T-helper 1 cell treated with Interleukin-12 subunit alpha and Interleukin-12 subunit beta and Interleukin-4 antibody, amounts not matched to agents 30 μg/mL and 1 μg/mL, for 36 hours (primary cell): Measurements from ENCODE around the gene NOL3.

Source experiments
- H3K27ac Mint-ChIP-seq: one replicate; pipeline ENCODE4 v1.8.0; 2021; ENCODE audit warnings: mild to moderate bottlenecking, mixed read lengths
- H3K27me3 Mint-ChIP-seq: one replicate; pipeline ENCODE4 v1.8.0; 2021; ENCODE audit warnings: low read depth, mixed read lengths
- H3K36me3 Mint-ChIP-seq: one replicate; pipeline ENCODE4 v1.8.0; 2021; ENCODE audit warnings: low read depth, mixed read lengths
- H3K4me1 Mint-ChIP-seq: one replicate; pipeline ENCODE4 v1.8.0; 2021; ENCODE audit warnings: low read depth, mixed read lengths
- H3K4me3 Mint-ChIP-seq: one replicate; pipeline ENCODE4 v1.8.0; 2021; ENCODE audit warnings: mild to moderate bottlenecking, moderate library complexity, mixed read lengths
- H3K9me3 Mint-ChIP-seq: one replicate; pipeline ENCODE4 v1.8.0; 2021; ENCODE audit warnings: mixed read lengths

NOL3 gene

DNA sequence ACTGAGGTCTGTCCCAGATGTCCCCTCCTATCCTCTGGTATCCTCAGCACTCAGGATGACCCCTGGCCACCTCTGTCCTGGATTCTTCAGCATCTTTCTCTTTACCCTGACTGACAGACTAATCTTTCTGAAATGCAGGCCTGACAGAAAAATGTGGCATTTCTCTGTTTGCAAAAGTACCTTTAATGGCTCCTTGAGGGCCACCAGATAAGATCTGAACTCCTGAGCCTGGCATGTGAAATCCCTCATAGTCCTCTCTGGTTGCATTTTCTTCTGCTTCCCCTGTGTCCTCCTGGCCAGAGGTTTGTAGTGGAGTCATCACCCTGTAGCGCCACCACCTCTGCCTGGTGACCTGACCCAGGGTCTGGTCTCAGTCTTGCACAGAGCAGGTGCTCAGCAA lies 26.5 kb downstream of the NOL3 start:
- no peaks in the 10 kb centered on the region for H3K27me3 Mint-ChIP-seq
- H3K4me1 Mint-ChIP-seq = peaks cover 23% of the 10 kb centered on the region
- no peak overlapping the region for H3K27ac Mint-ChIP-seq
- H3K4me3 Mint-ChIP-seq = no peak overlapping the region
- no peaks in the 10 kb centered on the region for H3K9me3 Mint-ChIP-seq
- peaks cover 40% of the 10 kb centered on the region for H3K36me3 Mint-ChIP-seq

DNA sequence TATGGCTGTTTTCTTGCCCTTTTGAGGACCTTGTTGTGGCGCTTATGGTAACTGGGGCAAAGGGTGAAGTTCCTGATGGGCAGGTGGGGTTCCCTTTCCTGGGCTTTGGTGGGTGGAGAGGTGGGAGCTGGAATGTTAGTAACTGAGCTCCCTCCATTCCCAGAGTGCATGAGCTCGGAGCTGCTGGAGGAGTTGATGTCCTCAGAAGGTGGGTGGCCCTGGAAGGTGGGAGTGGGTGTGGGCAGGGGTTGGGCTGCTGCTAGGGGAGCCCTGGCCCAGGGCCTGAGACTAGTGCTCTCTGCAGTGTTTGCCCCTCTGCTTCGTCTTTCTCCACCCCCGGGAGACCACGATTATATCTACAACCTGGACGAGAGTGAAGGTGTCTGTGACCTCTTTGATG lies 27.4 kb downstream of the NOL3 start:
- Mint-ChIP-seq H3K27ac (no peak overlapping the region), H3K9me3 (no peaks in the 10 kb centered on the region), H3K36me3 (peaks cover 38% of the 10 kb centered on the region), H3K4me3 (no peak overlapping the region), H3K27me3 (no peaks in the 10 kb centered on the region), H3K4me1 (peaks cover 20% of the 10 kb centered on the region)

DNA sequence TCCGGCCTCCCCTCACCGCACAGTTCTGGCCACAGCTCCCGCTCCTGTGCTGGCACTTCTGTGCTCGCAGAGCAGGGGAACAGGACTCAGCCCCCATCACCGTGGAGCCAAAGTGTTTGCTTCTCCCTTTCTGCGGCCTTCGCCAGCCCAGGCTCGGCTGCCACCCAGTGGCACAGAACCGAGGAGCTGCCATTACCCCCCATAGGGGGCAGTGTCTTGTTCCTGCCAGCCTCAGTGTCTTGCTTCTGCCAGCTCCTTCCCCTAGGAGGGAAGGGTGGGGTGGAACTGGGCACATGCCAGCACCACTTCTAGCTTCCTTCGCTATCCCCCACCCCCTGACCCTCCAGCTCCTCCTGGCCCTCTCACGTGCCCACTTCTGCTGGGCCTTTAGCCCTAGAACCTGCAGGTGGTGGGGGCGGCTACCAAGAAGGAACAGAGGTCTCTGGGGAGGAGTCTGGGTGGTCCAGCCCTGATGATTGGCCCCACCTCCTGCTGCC lies 27.9 kb downstream of the NOL3 start:
- Mint-ChIP-seq H3K27me3 (no peaks in the 10 kb centered on the region), H3K27ac (no peak overlapping the region), H3K9me3 (no peaks in the 10 kb centered on the region), H3K4me3 (no peak overlapping the region), H3K36me3 (peaks cover 36% of the 10 kb centered on the region), H3K4me1 (peaks cover 17% of the 10 kb centered on the region)

DNA sequence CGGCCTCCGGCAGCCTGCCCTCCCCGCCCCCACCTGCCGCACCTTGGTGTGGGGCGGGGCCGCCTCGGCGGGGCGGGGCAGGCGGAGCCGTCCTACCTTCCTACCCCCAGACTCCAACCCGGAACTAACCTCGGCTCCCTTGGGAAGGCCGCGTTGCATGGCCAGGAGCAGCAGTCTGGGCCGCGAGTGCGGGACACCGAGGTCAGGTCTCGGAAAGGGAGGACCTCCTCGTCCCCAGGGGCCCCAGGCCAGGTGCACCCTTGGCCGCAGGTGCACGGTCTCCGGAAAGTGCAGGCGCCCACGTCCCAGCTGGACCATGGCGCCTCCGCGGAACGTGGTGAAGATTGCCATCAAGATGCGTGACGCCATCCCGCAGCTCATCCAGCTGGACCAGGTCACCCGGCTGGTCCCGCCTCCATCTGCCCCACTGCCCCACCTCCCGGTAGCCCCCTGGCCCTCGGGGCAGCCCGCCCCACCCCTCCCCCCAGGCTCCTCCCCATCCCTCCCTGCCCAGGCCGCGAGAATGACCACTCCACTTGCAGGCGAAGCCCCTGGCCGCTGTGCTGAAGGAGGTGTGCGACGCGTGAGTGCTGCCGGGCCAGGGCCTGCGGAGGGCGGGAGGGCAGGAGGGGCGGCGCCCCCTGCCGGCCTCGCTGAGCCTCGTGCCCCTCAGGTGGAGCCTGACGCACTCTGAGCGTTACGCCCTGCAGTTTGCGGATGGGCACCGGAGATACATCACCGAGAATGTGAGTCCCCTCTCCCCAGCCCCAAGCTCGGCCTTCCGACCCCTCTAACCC lies 28.9 kb downstream of the NOL3 start, which contains the start of gene ELMO3:
Gene ELMO3 (plus strand): TSS at position 121 of the 797 bp plus-strand sequence. CDS start 196 bp downstream, at position 317.
- no peak within 1 kb of the TSS for H3K27ac Mint-ChIP-seq
- H3K4me3 Mint-ChIP-seq = no peak within 1 kb of the TSS
- no peaks in the 10 kb centered on the region for H3K9me3 Mint-ChIP-seq
- H3K36me3 Mint-ChIP-seq = peaks cover 32% of the 10 kb centered on the region
- no peaks in the 10 kb centered on the region for H3K27me3 Mint-ChIP-seq
- H3K4me1 Mint-ChIP-seq = peaks cover 8% of the 10 kb centered on the region

DNA sequence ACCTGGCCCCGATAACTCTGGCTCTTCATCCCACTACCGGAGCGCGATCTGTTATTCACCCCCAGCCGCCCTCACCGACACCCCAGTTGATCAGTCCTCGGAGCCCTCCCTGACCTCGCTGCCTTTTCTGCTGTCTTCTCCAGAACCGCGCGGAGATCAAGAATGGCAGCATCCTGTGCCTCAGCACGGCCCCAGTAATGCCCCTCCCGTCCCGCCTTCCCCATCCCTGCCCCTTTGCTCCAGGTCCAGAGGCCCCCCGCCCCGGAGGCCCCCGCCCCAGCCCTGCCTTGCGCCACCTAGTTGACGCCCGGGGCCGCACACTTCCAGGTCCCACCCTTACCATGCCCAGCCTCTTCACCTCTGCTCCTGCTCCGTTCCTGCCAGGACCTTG lies 29.5 kb downstream of the NOL3 start:
- H3K4me3 Mint-ChIP-seq = no peak overlapping the region
- peaks cover 27% of the 10 kb centered on the region for H3K36me3 Mint-ChIP-seq
- H3K9me3 Mint-ChIP-seq = no peaks in the 10 kb centered on the region
- peaks cover 8% of the 10 kb centered on the region for H3K4me1 Mint-ChIP-seq
- H3K27ac Mint-ChIP-seq = no peak overlapping the region
- H3K27me3 Mint-ChIP-seq = no peaks in the 10 kb centered on the region

DNA sequence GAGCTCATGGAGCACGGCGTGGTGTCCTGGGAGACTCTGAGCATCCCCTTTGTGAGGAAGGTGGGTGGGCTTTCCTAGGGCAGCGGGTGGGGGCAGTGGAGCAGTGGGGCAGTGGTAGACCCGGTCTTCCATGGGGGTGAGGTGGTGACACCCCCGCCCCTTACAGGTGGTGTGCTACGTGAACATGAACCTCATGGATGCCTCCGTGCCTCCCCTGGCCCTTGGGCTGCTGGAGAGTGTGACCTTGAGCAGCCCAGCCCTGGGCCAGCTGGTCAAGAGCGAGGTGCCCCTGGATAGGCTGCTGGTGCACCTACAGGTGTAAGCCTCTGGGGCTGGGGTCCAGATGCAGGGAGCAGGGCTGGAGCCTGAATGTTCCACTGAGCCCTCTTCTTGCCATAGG lies 30.2 kb downstream of the NOL3 start:
- H3K4me1 Mint-ChIP-seq = peaks cover 8% of the 10 kb centered on the region
- H3K9me3 Mint-ChIP-seq = no peaks in the 10 kb centered on the region
- peaks cover 20% of the 10 kb centered on the region for H3K36me3 Mint-ChIP-seq
- H3K27me3 Mint-ChIP-seq = no peaks in the 10 kb centered on the region
- H3K4me3 Mint-ChIP-seq = no peak overlapping the region
- H3K27ac Mint-ChIP-seq = no peak overlapping the region

DNA sequence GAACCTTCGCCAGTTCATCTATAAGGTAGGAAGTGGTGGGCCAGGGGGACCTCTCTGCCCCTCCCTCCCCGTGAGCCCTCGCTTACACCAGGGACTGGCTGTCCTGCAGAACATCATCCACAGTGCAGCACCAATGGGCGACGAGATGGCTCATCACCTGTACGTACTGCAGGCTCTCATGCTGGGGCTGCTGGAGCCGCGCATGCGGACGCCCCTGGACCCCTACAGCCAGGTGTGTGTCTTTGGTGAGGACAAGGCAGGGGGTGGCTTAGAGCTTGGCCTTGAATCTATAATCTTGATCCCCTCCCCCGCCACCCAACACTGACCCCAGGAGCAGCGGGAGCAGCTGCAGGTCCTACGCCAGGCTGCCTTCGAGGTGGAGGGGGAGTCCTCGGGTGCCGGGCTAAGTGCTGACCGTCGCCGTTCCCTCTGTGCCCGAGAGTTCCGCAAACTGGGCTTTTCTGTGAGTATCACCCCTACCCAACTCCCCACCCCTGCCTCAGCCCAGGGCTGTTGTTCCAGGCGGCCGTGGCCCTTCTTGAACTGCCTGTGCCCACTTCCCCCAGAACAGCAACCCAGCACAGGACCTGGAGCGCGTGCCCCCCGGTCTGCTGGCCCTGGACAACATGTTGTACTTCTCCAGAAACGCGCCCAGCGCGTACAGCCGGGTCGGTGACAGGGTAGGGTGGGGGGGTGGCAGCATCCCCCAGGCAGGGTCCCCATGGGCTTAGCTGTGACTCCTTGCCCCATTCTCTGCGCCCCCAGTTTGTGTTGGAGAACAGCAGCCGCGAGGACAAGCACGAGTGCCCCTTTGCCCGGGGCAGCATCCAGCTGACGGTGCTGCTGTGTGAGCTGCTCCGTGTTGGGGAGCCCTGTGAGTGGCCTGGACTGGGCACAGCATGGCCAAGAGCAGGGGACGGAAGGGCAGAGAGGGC lies 31.3 kb downstream of the NOL3 start:
- H3K27me3 Mint-ChIP-seq = no peaks in the 10 kb centered on the region
- no peaks in the 10 kb centered on the region for H3K9me3 Mint-ChIP-seq
- peaks cover 1% of the 10 kb centered on the region for H3K4me1 Mint-ChIP-seq
- no peak overlapping the region for H3K27ac Mint-ChIP-seq
- peaks cover 10% of the 10 kb centered on the region for H3K36me3 Mint-ChIP-seq
- H3K4me3 Mint-ChIP-seq = no peak overlapping the region

DNA sequence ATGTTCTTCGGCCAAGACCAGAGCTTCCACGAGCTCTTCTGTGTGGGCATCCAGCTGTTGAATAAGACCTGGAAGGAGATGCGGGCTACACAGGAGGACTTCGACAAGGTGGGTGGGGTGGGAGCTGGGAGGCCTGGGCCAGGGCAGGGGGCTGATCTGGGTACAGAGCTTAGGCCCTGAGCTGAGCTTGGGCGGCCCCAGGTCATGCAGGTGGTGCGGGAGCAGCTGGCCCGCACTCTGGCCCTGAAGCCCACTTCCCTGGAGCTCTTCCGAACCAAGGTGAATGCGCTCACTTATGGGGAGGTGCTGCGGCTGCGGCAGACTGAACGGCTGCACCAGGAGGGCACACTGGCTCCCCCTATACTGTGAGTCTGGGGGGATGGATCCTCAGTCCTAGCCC lies 32.1 kb downstream of the NOL3 start:
- no peak overlapping the region for H3K4me3 Mint-ChIP-seq
- no peaks in the 10 kb centered on the region for H3K4me1 Mint-ChIP-seq
- H3K27me3 Mint-ChIP-seq = no peaks in the 10 kb centered on the region
- peaks cover 10% of the 10 kb centered on the region for H3K36me3 Mint-ChIP-seq
- no peak overlapping the region for H3K27ac Mint-ChIP-seq
- H3K9me3 Mint-ChIP-seq = no peaks in the 10 kb centered on the region

DNA sequence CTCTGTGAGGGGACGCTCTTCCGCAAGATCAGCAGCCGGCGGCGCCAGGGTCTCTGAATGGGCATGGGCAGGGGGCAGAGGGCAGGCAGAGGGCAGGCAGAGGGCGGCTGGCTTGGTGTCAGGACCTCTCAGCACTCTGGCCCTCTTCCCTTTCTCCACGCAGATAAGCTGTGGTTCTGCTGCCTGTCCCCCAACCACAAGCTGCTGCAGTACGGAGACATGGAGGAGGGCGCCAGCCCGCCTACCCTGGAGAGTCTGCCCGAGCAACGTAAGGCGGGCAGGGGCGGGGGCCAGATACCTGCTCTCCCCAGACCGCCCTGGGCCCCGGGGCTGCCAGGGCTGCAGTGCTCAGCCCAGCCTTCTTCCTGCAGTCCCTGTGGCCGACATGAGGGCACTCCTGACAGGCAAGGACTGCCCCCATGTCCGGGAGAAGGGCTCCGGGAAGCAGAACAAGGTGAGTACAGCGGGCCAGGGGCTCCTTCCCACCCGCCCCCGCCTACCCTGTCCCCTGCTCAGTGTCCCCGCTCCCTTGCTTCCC lies 32.7 kb downstream of the NOL3 start:
- no peaks in the 10 kb centered on the region for H3K9me3 Mint-ChIP-seq
- no peak overlapping the region for H3K4me3 Mint-ChIP-seq
- H3K27ac Mint-ChIP-seq = no peak overlapping the region
- no peaks in the 10 kb centered on the region for H3K27me3 Mint-ChIP-seq
- H3K36me3 Mint-ChIP-seq = peaks cover 10% of the 10 kb centered on the region
- H3K4me1 Mint-ChIP-seq = no peaks in the 10 kb centered on the region

DNA sequence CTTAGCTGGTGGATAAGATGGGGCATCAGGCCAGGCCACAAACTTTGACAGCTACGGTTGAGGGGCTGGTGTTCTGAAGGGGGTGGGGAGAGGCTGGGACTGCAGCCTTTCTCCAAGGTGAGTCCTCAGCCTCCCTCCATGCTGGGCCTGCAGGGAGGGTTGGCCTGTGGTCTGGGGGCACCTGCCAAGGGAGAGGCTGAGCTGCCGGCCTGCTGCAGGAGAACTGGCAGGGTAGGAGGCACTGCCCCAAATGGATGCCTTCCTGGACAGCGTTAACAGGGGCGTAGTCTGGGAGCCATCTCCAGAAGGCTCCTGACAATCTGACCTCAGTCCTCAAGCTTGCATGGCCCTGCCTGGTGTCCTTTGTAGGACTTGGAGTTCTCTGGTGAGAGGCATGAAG lies 33.7 kb downstream of the NOL3 start:
- H3K9me3 Mint-ChIP-seq = no peaks in the 10 kb centered on the region
- peaks cover 5% of the 10 kb centered on the region for H3K36me3 Mint-ChIP-seq
- no peaks in the 10 kb centered on the region for H3K27me3 Mint-ChIP-seq
- H3K4me3 Mint-ChIP-seq = no peak overlapping the region
- no peak overlapping the region for H3K27ac Mint-ChIP-seq
- no peaks in the 10 kb centered on the region for H3K4me1 Mint-ChIP-seq

DNA sequence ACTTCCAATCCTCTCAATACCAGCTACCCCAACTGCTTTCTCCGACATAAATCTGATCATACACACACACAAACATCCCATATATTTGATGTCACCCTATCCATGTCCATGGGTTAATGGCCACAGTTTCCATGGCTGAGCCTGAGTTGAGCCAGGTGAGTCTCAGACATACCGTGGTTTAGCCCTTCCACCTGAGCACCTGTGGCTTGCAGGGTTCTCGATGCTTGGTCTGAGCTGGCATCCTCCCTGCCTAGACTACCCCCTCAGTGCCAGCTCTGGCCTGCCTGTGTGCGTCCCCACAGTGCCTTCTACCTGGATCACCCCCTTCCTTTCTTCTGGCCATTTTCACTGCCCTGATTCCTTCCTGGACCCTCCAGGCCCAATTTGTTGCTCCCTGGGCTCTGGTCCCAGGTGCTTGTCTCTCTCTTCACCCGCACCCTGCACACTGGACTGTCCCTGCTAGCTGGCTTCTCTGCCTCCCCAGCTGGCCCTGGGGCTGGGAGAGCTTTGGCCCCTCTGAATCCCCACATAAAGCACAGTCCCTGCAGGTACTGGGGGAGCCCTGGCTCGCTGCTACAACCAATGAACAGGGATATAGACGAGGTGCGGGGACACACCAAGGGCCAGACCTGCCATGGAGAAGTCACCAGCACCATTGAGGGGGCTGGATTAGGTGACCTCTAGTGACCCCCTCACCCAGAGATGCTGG lies 35.9 kb downstream of the NOL3 start:
- Mint-ChIP-seq H3K27me3 (no peaks in the 10 kb centered on the region), H3K4me3 (no peak overlapping the region), H3K27ac (no peak overlapping the region), H3K9me3 (no peaks in the 10 kb centered on the region), H3K4me1 (no peaks in the 10 kb centered on the region), H3K36me3 (peaks cover 3% of the 10 kb centered on the region)

DNA sequence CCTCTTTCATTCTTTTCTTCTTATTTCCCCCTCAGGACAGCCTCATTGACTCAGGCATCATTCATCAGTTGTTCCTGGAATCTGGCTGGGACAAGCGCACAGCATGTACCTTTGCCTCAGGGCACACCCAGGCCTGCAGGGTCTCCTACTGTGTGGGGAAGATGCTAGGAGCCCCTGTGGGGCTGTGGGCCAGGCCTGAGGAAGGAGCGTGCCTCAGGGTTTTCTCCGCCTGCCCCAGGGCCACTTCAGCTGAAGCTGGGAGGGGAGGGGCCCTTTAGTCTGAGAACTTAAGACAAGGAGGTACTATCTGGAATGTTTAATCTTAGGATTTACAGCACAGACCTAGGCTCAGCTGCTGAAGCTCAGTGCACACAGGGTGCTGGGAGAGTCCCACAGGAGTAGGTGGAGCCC lies 36.5 kb downstream of the NOL3 start:
- H3K4me1 Mint-ChIP-seq = no peaks in the 10 kb centered on the region
- no peak overlapping the region for H3K4me3 Mint-ChIP-seq
- H3K36me3 Mint-ChIP-seq = peaks cover 3% of the 10 kb centered on the region
- no peaks in the 10 kb centered on the region for H3K9me3 Mint-ChIP-seq
- no peak overlapping the region for H3K27ac Mint-ChIP-seq
- H3K27me3 Mint-ChIP-seq = no peaks in the 10 kb centered on the region

DNA sequence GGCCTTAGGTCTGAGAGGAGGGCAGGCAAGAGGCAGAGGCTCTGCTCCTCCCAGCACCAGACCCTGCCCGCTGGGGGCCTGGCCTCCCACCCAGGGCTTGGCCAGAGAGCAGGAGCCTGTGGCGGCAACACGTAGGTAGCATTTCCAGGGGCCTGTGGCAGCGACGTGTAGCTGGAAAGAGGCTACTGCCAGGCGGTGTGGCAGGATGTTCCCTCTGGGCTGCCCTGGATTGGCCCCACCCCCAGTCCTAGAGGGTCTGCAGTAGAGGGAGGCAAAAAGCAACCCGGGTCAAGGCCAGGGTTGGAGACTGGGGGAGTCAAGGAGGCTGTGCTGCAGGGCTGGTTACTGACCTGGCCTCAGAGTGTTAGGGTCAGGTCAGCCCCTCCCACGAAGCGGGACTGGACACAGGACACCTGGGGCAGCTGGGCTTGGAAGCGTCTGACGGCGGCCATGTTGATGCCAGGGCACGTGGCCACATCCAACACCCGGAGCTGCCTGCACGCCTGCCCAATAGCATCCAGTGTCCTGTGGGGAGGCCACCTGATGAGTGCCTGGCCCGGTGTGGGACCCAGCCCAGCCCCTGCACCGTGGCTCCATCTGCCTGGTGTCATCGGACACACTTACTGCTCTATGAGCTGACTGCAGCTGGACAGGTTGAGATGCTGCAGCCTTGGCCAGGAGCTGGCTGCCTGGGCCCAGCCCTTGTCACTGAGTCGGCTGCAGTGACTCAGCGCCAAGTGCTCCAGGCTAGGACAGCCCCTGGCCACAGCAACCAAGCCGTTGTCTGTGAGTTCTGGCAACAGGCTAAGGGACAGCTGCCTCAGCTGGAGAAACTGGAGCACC lies 37.1 kb downstream of the NOL3 start:
- peaks cover 3% of the 10 kb centered on the region for H3K36me3 Mint-ChIP-seq
- H3K9me3 Mint-ChIP-seq = no peaks in the 10 kb centered on the region
- H3K4me3 Mint-ChIP-seq = no peak overlapping the region

More for the DNA sequence above, 37.1 kb downstream of the NOL3 start:
- Mint-ChIP-seq H3K27me3 (no peaks in the 10 kb centered on the region), H3K27ac (no peak overlapping the region), H3K4me1 (no peaks in the 10 kb centered on the region)
